Measurements from ENCODE around the gene MAMDC4. TPM values are rescaled to one million over a fixed set of nuclear protein-coding genes. Genes with fewer than 3 reads are reported as not detected.

MAMDC4 gene
- total and polyA plus RNA-seq, 2 of the 13 experiments (the other 11 are each of a cell fraction or from before 2014, with no cell fraction given), result 6.0 to 6.8 TPM

GRCh38 chr9:136854113-136854841, 2.1 kb downstream of the MAMDC4 start (continued):
- TF ChIP-seq, protein P1, sequence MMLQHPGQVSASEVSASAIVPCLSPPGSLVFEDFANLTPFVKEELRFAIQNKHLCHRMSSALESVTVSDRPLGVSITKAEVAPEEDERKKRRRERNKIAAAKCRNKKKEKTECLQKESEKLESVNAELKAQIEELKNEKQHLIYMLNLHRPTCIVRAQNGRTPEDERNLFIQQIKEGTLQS (CRISPR knock-in tag; IDR thresholded peaks at IDR 0.05), result no peak
- peak; percentile 53; the same call in 1 of the 2 replicates for TF ChIP-seq POLR2G (IDR thresholded peaks at IDR 0.05; ENCODE audit: low read depth, low read length)
- TF ChIP-seq AGO2 (optimal IDR thresholded peaks at IDR 0.05; ENCODE audit: low read depth, low read length), result peak; percentile 70

DNA sequence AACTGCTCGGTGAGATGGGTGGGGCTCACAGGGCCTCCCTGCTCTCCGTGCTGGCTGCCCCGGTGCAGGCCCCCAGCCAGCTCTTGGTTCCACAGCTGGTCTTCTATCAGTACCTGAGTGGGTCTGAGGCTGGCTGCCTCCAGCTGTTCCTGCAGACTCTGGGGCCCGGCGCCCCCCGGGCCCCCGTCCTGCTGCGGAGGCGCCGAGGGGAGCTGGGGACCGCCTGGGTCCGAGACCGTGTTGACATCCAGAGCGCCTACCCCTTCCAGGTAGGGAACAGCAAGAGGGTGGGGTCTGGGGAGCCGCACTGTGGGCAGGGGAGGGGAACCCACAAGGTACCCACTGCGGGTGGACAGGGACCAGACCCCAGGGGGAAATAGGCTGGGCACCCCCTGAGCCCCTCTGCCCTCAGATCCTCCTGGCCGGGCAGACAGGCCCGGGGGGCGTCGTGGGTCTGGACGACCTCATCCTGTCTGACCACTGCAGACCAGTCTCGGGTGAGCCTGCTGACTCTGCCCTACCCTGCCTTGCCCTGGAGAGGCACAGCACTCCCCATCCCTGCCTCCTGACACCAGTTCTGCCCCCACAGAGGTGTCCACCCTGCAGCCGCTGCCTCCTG, 2.8 kb downstream of the MAMDC4 start:
- DNase-seq (ENCODE audit: low spot score), result no peak

More for the DNA sequence above, 2.8 kb downstream of the MAMDC4 start:
- no peak overlapping the region for H3K27ac ChIP-seq (ENCODE audit: extremely low read length, insufficient read depth, low read length)
- TF ChIP-seq, protein P2, sequence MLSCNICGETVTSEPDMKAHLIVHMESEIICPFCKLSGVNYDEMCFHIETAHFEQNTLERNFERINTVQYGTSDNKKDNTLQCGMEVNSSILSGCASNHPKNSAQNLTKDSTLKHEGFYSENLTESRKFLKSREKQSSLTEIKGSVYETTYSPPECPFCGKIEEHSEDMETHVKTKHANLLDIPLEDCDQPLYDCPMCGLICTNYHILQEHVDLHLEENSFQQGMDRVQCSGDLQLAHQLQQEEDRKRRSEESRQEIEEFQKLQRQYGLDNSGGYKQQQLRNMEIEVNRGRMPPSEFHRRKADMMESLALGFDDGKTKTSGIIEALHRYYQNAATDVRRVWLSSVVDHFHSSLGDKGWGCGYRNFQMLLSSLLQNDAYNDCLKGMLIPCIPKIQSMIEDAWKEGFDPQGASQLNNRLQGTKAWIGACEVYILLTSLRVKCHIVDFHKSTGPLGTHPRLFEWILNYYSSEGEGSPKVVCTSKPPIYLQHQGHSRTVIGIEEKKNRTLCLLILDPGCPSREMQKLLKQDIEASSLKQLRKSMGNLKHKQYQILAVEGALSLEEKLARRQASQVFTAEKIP (CRISPR knock-in tag; IDR thresholded peaks at IDR 0.05; ENCODE audit: borderline replicate concordance), result no peak
- peak; percentile 41; the same call in 1 of the 2 replicates for TF ChIP-seq RBFOX2 (IDR thresholded peaks at IDR 0.05; ENCODE audit: low read depth, low read length)
- peaks cover 13 to 17% of the 10 kb centered on the region in 2 experiments for H3K36me3 ChIP-seq (replicated peaks in 1 of 2; ENCODE audit: control insufficient read depth in 1 of 2, insufficient read depth in 2 of 2, low read length in 2 of 2)
- no peak for FAIRE-seq
- no peaks in the 10 kb centered on the region for H3K9me3 ChIP-seq (ENCODE audit: low read length)
- H3K4me1 ChIP-seq (ENCODE audit: insufficient read depth, low read length), result peaks cover 44% of the 10 kb centered on the region
- ChIA-PET POLR2A (interaction anchor here (1.3 to 1.8 kb wide), 2 partner anchors 27 to 93 kb away, joined by 3 to 5 read pairs; no protein-coding TSS in a partner anchor), CTCF (ENCODE audit: low intra/inter-chr PET ratio, low total read pairs) (no interaction called here)
- H2AFZ ChIP-seq (ENCODE audit: low read length), result no peak overlapping the region
- no peaks in the 10 kb centered on the region for H3K27me3 ChIP-seq (ENCODE audit: control insufficient read depth in 1 of 2, insufficient read depth in 2 of 2, low read length in 2 of 2)
- no peak overlapping the region for H3K9ac ChIP-seq (ENCODE audit: insufficient read depth, low read depth, low read length)
- 100% methylated on average over 1 of the region's 23 CpGs for WGBS (ENCODE audit: low lambda C conversion rate)
- intact Hi-C loops (cut with micrococcal nuclease; ENCODE audit: unreplicated experiment) (no loop called here), in situ Hi-C loops (cut with HindIII; ENCODE audit: extremely low pct_ligation_motif_present, low pct_unique_long_range_greater_than_20kb) (no loop called here)
- no peak overlapping the region for H3K4me3 ChIP-seq (replicated peaks in 1 of 3; ENCODE audit: insufficient read depth in 1 of 3, low read depth in 2 of 3, low read length in 3 of 3)
- H4K20me1 ChIP-seq (ENCODE audit: insufficient read depth, low read length), result peaks cover 5% of the 10 kb centered on the region; the same call in 1 of the 2 replicates
- no peak for ATAC-seq
- BruUV-seq (replicated peaks), result no TSS peak
- H3K4me2 ChIP-seq (ENCODE audit: low read depth, low read length), result no peak overlapping the region
- H3K79me2 ChIP-seq (ENCODE audit: insufficient read depth, low read length), result peaks cover 9% of the 10 kb centered on the region
